GM19395 (cell line): ENCODE results near the gene SP7.
A peak's percentile ranks its signal among the peaks of the same experiment; 100 is the strongest.
"Not testable (repeated sequence)": the region's sequence is repeated elsewhere in the genome, so short reads cannot be mapped to it uniquely, and the experiment has no call there.

Source experiments
- ATAC-seq: cut with Tn5 transposase; IDR thresholded peaks from one replicate; pipeline ENCODE4 v1.9.1; 2021; ENCODE audit warnings: mild to moderate bottlenecking, moderate library complexity; ENCODE audit not compliant: unreplicated experiment

SP7 gene

GRCh38 chr12:53336181-53336681 is at the start of gene SP7:
Gene SP7, minus strand, starts transcription at chr12:53336354. Its CDS starts 708 bp downstream, at chr12:53335646.
- ATAC-seq: no peak

- ATAC-seq: no peak
Observed at GRCh38 chr12:53383258-53383657, 47.1 kb upstream of the SP7 start.

DNA sequence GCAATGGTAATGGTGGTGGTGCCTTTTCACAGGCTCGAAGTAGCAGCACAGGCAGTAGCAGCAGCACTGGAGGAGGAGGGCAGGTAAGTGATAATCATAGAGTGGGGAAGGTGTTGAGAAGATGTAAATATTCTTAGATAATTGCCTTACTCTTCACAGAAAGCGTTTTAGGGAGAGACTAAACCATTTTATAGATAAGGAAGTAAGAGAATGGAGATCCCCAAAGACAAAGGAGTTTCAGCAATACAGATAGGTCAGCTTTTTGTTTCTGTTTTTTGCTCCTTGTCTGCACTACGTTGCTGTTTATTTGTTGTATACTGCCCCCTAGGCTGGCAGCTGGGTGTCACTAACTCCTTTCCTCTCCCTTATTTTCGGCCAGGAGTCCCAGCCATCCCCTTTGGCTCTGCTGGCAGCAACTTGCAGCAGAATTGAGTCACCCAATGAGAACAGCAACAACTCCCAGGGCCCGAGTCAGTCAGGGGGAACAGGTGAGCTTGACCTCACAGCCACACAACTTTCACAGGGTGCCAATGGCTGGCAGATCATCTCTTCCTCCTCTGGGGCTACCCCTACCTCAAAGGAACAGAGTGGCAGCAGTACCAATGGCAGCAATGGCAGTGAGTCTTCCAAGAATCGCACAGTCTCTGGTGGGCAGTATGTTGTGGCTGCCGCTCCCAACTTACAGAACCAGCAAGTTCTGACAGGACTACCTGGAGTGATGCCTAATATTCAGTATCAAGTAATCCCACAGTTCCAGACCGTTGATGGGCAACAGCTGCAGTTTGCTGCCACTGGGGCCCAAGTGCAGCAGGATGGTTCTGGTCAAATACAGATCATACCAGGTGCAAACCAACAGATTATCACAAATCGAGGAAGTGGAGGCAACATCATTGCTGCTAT is 45.8 kb upstream of the SP7 start:
- no peak for ATAC-seq

GRCh38 chr12:53380794-53381730 is 44.9 kb upstream of the SP7 start:
- ATAC-seq: no peak

DNA sequence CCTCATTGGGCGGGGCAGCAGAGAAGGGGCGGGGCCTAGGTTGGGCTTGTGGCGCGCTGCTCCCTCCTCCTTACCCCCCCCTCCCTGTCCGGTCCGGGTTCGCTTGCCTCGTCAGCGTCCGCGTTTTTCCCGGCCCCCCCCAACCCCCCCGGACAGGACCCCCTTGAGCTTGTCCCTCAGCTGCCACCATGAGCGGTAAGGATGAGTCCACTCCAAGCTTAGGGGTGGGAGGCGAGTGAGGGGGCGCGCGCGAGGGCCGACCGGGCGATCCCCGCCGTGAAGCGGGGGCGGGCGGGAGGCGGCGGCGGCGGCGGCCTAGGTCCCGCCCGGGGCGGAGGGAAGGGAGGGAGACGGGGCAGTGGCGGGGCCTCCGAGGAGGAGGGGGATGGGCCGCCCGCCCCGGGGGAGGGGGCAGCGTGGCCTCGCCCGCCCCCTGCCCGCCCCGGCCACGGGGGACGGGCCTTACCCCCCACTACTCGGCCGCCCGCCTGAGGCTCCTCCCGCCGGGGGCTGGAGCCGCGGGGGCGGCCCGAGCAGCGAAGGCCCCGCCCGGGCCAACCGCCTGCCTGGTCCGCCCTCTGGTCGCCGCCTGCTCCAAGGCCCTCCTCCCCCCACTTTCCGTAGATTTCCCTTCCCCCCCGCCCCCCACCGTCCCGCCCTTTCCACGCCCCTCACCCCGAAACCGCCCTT is 44.1 kb upstream of the SP7 start, which contains the start of gene SP1:
Gene SP1 (plus strand): TSS at position 73 of the 690 bp plus-strand sequence. CDS start 116 bp downstream, at position 189.
- peak; percentile 24 for ATAC-seq

GRCh38 chr12:53379389-53380103 is 43.4 kb upstream of the SP7 start:
- peak; percentile 79 for ATAC-seq

DNA sequence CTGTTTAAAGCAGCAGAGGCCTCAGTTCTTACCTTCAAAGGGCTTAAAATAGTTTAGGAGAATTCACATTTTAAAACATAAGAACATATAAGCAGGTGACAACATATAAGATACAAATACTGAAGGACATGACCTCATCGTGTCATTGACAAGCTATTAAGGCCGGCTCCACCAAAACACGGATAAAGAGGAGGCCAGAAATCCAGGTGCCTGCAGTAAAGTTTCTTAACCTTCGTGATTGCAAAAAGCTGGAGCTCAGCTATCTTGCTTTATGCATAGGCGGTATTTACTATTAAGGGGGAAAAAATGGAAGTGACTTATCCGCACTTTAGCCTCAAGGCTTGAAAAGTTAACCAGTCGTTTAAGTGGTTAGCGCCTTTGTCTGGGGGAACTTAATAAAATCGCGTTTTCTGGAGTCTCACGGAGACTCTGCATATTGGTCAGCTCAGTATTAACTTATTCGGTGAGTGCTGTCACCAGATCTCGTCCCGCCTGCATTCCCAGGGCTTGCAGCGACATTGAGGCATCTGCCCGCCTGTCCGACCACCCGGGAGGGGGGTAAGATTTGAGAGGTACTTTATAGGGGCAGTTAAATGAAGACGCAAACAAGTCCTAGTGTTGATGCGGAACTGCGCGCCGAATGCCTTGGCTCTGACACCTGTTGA is 42.7 kb upstream of the SP7 start:
- no peak for ATAC-seq

DNA sequence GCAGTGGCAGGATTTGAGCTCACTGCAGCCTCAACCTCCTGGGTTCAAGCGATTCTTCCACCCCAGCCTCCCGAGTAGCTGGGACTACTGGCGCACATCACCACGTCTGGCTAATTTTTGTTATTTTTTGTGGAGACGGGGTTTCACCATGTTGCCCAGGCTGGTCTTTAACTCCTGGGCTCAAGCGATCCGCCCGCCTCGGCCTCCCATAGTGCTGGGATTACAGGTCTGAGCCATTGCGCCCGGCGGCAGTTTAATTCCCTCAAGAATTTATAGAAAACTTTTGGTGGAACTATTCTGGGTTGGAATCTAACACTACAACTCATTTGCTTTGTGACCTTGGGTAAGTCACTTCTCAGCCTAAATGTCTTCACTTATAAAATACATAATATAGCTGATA is 42.1 kb upstream of the SP7 start:
- no peak for ATAC-seq

DNA sequence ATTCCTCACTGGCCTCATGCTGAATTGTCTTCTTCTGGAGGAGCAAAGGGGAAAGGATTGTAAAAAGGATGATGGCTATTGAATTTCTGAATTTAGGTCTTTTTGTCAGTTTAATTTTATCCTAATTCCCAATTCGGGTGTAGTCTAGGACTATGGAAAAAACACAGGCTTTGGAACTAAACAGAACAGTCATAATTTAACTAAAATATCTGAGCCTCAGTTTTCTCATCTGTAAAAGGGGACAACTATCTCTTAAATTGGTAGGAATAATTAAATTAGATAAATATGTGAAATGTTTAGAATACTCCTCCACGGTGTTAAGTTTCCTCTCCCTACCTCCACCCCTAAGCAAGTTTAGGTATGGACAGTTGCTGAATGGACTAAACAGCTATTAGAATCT is 40.6 kb upstream of the SP7 start:
- ATAC-seq: no peak

GRCh38 chr12:53374277-53374676 is 38.1 kb upstream of the SP7 start:
- ATAC-seq: not testable (repeated sequence)

DNA sequence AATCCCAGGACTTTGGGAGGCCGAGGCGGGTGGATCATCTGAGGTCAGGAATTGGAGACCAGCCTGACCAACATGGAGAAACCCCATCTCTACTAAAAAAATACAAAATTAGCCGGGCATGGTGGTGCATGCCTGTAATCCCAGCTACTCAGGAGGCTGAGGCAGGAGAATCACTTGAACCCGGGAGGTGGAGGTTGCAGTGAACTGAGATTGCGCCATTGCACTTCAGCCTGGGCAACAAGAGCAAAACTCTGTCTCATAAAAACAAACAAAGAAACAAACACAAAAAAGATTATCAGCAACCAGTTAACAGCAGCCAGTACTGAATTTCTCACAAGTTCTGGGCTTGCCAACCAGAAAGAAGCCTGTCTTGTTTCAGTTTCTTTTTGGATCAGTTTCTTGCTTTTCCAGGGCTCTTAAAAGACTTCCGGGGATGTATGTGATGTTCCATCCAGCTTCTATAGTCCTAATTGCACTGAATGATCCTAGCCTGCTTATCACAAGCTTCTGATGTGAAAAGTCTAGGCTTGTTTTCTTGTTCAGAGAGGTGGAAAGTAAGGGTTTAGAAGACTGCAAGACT is 37.5 kb upstream of the SP7 start:
- not testable (repeated sequence) for ATAC-seq

- ATAC-seq: no peak
Observed at GRCh38 chr12:53365245-53365904, 29.2 kb upstream of the SP7 start.

DNA sequence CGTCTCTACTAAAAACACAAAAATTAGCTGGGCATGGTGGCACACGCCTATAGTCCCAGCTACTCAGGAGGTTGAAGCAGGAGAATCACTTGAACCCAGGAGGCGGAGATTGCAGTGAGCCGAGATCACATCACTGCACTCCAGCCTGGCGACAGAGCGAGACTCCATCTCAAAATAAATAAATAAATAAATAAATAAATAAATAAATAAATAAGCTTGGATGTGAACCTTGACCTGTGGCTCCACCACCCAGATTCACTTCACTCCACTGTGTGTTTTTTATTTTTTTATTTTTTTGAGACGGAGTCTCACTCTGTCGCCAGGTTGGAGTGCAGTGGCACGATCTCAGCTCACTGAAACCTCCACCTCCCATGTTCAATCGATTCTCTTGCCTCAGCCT is 25.5 kb upstream of the SP7 start:
- ATAC-seq: not testable (repeated sequence)

GRCh38 chr12:53358836-53359419 is 22.8 kb upstream of the SP7 start:
- no peak for ATAC-seq

GRCh38 chr12:53355121-53355520 is 19.0 kb upstream of the SP7 start:
- ATAC-seq: no peak

DNA sequence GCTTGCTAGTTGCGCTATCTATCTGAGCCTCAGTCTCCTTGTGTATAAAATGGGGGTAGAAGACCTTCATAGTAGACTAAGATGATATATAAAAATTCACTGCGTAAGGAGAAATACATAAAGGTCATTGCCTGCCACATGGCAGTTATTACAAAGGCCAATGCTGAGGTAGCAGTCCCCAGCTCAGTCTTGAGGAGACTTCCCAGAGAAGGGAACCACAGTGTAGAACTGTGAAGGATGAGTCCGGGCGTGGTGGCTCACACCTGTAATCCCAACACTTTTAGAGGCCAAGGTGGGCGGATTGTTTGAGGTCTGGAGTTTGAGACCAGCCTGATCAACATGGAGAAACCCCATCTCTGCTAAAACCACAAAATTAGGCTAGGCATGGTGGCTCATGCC is 17.1 kb upstream of the SP7 start:
- no peak for ATAC-seq

DNA sequence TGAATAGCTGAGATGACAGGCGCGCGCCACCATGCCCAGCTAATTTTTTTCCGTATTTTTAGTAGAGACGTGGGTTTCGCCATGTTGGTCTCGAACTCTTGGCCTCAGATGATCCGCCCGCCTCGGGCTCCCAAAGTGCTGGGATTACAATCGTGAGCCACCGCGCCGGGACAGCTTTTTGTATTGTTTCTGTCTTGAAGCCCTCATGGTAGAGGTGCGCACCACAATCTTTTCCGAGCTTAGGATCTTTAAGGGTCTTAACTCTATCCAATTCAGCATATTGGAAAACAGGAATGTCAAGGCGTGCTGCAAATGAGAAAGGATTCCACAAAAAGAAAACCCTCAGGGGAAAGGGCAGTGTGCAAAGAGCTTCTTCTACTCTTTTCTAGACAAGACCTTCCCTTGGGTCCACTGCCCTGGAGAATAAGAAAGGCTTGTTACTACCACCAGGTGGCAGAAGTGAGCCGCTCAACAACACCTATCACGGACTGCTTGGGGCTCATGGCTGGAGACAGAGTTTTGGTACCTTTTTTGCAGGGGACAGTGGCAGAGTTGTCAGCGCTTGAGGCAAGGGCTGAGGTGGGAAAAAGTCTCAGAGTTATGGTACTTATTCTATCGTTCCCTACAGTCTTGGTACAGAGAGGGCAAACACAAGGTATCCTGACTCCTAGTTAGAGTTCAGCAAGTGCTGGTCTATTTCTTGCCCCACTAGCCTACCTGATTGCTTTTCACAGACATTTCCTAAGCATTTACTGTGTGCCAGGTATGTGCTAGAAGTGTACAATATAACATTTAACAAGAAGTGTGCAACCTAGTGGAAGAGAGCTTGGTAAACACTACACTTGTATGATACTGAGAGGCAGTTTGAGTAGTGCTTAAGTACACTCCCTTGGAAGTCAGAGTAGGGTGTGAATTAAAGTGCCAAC is 16.4 kb upstream of the SP7 start:
- ATAC-seq: peak; percentile 76
